ENCODE data around the gene C2orf68. TPM values are rescaled to one million over a fixed set of nuclear protein-coding genes. Genes with fewer than 3 reads are reported as not detected.

The C2orf68 gene
- total and polyA plus RNA-seq, 2 donors (not counting 1 experiment from before 2014, with no cell fraction given): 30.5 to 82.4 TPM

GRCh38 chr2:85588645-85589044, 23.2 kb downstream of the C2orf68 start:
- 40% methylated on average over 2 of the region's 4 CpGs for WGBS (ENCODE audit: insufficient coverage)
- no peak overlapping the region for H3K4me3 Mint-ChIP-seq
- no peaks in the 10 kb centered on the region for H3K27me3 ChIP-seq (replicated peaks in 1 of 4; ENCODE audit: control extremely low read depth in 1 of 4, control insufficient read depth in 3 of 4, insufficient read depth in 4 of 4, low read length in 3 of 4)
- no peak for TF ChIP-seq EZH2 (IDR thresholded peaks at IDR 0.05; ENCODE audit: borderline replicate concordance, insufficient read depth, low read depth, low read length, poor library complexity, severe bottlenecking)
- no peak for TF ChIP-seq CTCF (IDR thresholded peaks at IDR 0.05)
- H3K4me2 ChIP-seq (replicated peaks; ENCODE audit: low read depth, low read length, poor library complexity, severe bottlenecking): no peak overlapping the region
- intact Hi-C loops (cut with micrococcal nuclease): no loop called here
- no peaks in the 10 kb centered on the region for H4K20me1 ChIP-seq (ENCODE audit: control insufficient read depth, insufficient read depth, low read length, poor library complexity, severe bottlenecking)
- no peak overlapping the region for H3K27ac ChIP-seq (ENCODE audit: low read length in 2 of 2)
- no peaks in the 10 kb centered on the region for H3K9me3 Mint-ChIP-seq (ENCODE audit: insufficient read depth)
- H3K79me2 ChIP-seq (ENCODE audit: control insufficient read depth, insufficient read depth, low read length): peaks cover 23% of the 10 kb centered on the region
- no peak overlapping the region for H3K27ac Mint-ChIP-seq
- H3K4me1 Mint-ChIP-seq: peaks cover 37% of the 10 kb centered on the region
- no peak overlapping the region for H2AFZ ChIP-seq (ENCODE audit: insufficient read depth, low read depth, low read length, poor library complexity, severe bottlenecking)
- DNase-seq (no peak), ATAC-seq (ENCODE audit: low read depth) (no peak)
- no peaks in the 10 kb centered on the region for H3K36me3 ChIP-seq (replicated peaks in 1 of 2; ENCODE audit: control extremely low read depth in 1 of 2, control insufficient read depth in 1 of 2, extremely low read depth in 1 of 2, insufficient read depth in 2 of 2, low read length in 1 of 2)
- no peak overlapping the region for H3K9ac ChIP-seq (ENCODE audit: low read length)
- H3K4me1 ChIP-seq (ENCODE audit: control insufficient read depth in 2 of 2, insufficient read depth in 2 of 2, low read length in 2 of 2): peaks cover 22 to 34% of the 10 kb centered on the region in 2 donors
- CTCF ChIA-PET: interaction anchor here (1.2 to 1.8 kb wide), 4 partner anchors 14 to 37 kb away, joined by 3 to 8 read pairs (median 4); partner anchors contain the start of genes GGCX and TMEM150A
- H3K4me3 ChIP-seq (ENCODE audit: control extremely low read depth in 1 of 5, extremely low read depth in 1 of 5, insufficient read depth in 1 of 5, low read depth in 2 of 5, low read length in 4 of 5): no peak overlapping the region
- H3K9me3 ChIP-seq (ENCODE audit: control extremely low read depth in 1 of 3, control insufficient read depth in 2 of 3, insufficient read depth in 1 of 3, low read length in 2 of 3): no peaks in the 10 kb centered on the region
- POLR2A ChIA-PET: no interaction called here
- no peaks in the 10 kb centered on the region for H3K27me3 Mint-ChIP-seq

GRCh38 chr2:85588236-85588635, 23.6 kb downstream of the C2orf68 start:
- peaks cover 22 to 38% of the 10 kb centered on the region in 2 donors for H3K4me1 ChIP-seq (ENCODE audit: control insufficient read depth in 2 of 2, insufficient read depth in 2 of 2, low read length in 2 of 2)
- TF ChIP-seq CTCF (IDR thresholded peaks at IDR 0.05) (no peak), EZH2 (IDR thresholded peaks at IDR 0.05; ENCODE audit: borderline replicate concordance, insufficient read depth, low read depth, low read length, poor library complexity, severe bottlenecking) (no peak)
- intact Hi-C loops (cut with micrococcal nuclease): no loop called here
- no peaks in the 10 kb centered on the region for H3K9me3 ChIP-seq (ENCODE audit: control extremely low read depth in 1 of 3, control insufficient read depth in 2 of 3, insufficient read depth in 1 of 3, low read length in 2 of 3)
- ChIA-PET CTCF (interaction anchor here (0.8 to 1.8 kb wide), 5 partner anchors 9 to 49 kb away, joined by 3 to 8 read pairs (median 4); partner anchors contain the start of genes GGCX and TMEM150A), POLR2A (interaction anchor here (0.6 to 1.0 kb wide), 2 partner anchors 8 to 26 kb away, joined by 3 to 10 read pairs; no protein-coding TSS in a partner anchor)
- H3K27ac ChIP-seq (ENCODE audit: low read length in 2 of 2): no peak overlapping the region
- no peak overlapping the region for H3K9ac ChIP-seq (ENCODE audit: low read length)
- no peak overlapping the region for H3K4me2 ChIP-seq (replicated peaks; ENCODE audit: low read depth, low read length, poor library complexity, severe bottlenecking)
- no peaks in the 10 kb centered on the region for H3K27me3 ChIP-seq (replicated peaks in 1 of 4; ENCODE audit: control extremely low read depth in 1 of 4, control insufficient read depth in 3 of 4, insufficient read depth in 4 of 4, low read length in 3 of 4)
- Mint-ChIP-seq H3K9me3 (ENCODE audit: insufficient read depth) (no peaks in the 10 kb centered on the region), H3K27me3 (no peaks in the 10 kb centered on the region), H3K27ac (no peak overlapping the region), H3K4me1 (peaks cover 40% of the 10 kb centered on the region), H3K4me3 (no peak overlapping the region)
- no peaks in the 10 kb centered on the region for H3K36me3 ChIP-seq (replicated peaks in 1 of 2; ENCODE audit: control extremely low read depth in 1 of 2, control insufficient read depth in 1 of 2, extremely low read depth in 1 of 2, insufficient read depth in 2 of 2, low read length in 1 of 2)
- DNase-seq: no peak
- no peak overlapping the region for H3K4me3 ChIP-seq (ENCODE audit: control extremely low read depth in 1 of 5, extremely low read depth in 1 of 5, insufficient read depth in 1 of 5, low read depth in 2 of 5, low read length in 4 of 5)
- H3K79me2 ChIP-seq (ENCODE audit: control insufficient read depth, insufficient read depth, low read length): peaks cover 23% of the 10 kb centered on the region
- no peak for ATAC-seq (ENCODE audit: low read depth)
- 20% methylated on average over 4 of the region's 4 CpGs for WGBS (ENCODE audit: insufficient coverage)
- no peaks in the 10 kb centered on the region for H4K20me1 ChIP-seq (ENCODE audit: control insufficient read depth, insufficient read depth, low read length, poor library complexity, severe bottlenecking)
- H2AFZ ChIP-seq (ENCODE audit: insufficient read depth, low read depth, low read length, poor library complexity, severe bottlenecking): no peak overlapping the region

All from B cell (primary cell).